Mesothelial cell of epicardium (in vitro differentiated cells): ENCODE data around the gene SEMA3A. TPM values are rescaled to one million over a fixed set of nuclear protein-coding genes. Genes with fewer than 3 reads are reported as not detected.

ENCODE experiments used
- DNase-seq, 2 experiments: peaks; one replicate each; pipeline ENCODE4 v3.0.0; 2021; ENCODE audit warnings: low spot score in 2 of 2; ENCODE audit not compliant: unreplicated experiment in 2 of 2
- H3K27ac Mint-ChIP-seq: 2 replicates; pipeline ENCODE4 v1.8.0; 2021; ENCODE audit warnings: mixed read lengths
- H3K27me3 Mint-ChIP-seq: 2 replicates; pipeline ENCODE4 v1.8.0; 2021; ENCODE audit warnings: low read depth, mixed read lengths
- H3K36me3 Mint-ChIP-seq: 2 replicates; pipeline ENCODE4 v1.8.0; 2021; ENCODE audit warnings: mixed read lengths
- H3K4me1 Mint-ChIP-seq: 2 replicates; pipeline ENCODE4 v1.8.0; 2021; ENCODE audit warnings: mixed read lengths
- H3K4me3 Mint-ChIP-seq: 2 replicates; pipeline ENCODE4 v1.8.0; 2021; ENCODE audit warnings: mild to moderate bottlenecking, moderate library complexity, mixed read lengths
- H3K9me3 Mint-ChIP-seq: 2 replicates; pipeline ENCODE4 v1.8.0; 2021; ENCODE audit warnings: mixed read lengths
- CTCF ChIP-seq: fragments of 200-600 bp; sonication (generic); IDR thresholded peaks from one replicate; pipeline ENCODE4 v1.5.0; 2021; ENCODE audit warnings: antibody characterized with exemption; ENCODE audit not compliant: unreplicated experiment
- total RNA-seq: library from RNA; stranded (reverse); gene quantifications from 3 replicates; pipeline ENCODE4 v1.2.1, GENCODE V29; 2021

The SEMA3A gene
- total RNA-seq, 1 donor from 2014 or later = 44.4 TPM

GRCh38 chr7:83985821-83986220 is 208.8 kb downstream of the SEMA3A start:
- H3K4me3 Mint-ChIP-seq = no peak overlapping the region
- peaks cover 9% of the 10 kb centered on the region for H3K4me1 Mint-ChIP-seq
- no peaks in the 10 kb centered on the region for H3K27me3 Mint-ChIP-seq
- TF ChIP-seq CTCF = no peak
- H3K9me3 Mint-ChIP-seq = peaks cover 5% of the 10 kb centered on the region
- no peak for DNase-seq
- peaks cover 16% of the 10 kb centered on the region for H3K36me3 Mint-ChIP-seq
- no peak overlapping the region for H3K27ac Mint-ChIP-seq

GRCh38 chr7:83984591-83984990 is 210.0 kb downstream of the SEMA3A start:
- no peak for TF ChIP-seq CTCF
- DNase-seq = no peak
- peaks cover 9% of the 10 kb centered on the region for H3K4me1 Mint-ChIP-seq
- H3K27ac Mint-ChIP-seq = no peak overlapping the region
- peaks cover 5% of the 10 kb centered on the region for H3K9me3 Mint-ChIP-seq
- H3K36me3 Mint-ChIP-seq = peaks cover 17% of the 10 kb centered on the region
- H3K4me3 Mint-ChIP-seq = no peak overlapping the region
- H3K27me3 Mint-ChIP-seq = no peaks in the 10 kb centered on the region

- H3K9me3 Mint-ChIP-seq = peaks cover 5% of the 10 kb centered on the region
- no peak for DNase-seq
- H3K27ac Mint-ChIP-seq = no peak overlapping the region
Observed at GRCh38 chr7:83984076-83984475, 210.5 kb downstream of the SEMA3A start.

GRCh38 chr7:83983606-83984005 is 211.0 kb downstream of the SEMA3A start:
- Mint-ChIP-seq H3K36me3 (peaks cover 17% of the 10 kb centered on the region), H3K9me3 (peaks cover 5% of the 10 kb centered on the region), H3K27ac (no peak overlapping the region), H3K4me3 (no peak overlapping the region), H3K27me3 (no peaks in the 10 kb centered on the region), H3K4me1 (peaks cover 9% of the 10 kb centered on the region)
- no peak for DNase-seq
- no peak for TF ChIP-seq CTCF

More at GRCh38 chr7:83984076-83984475, 210.5 kb downstream of the SEMA3A start:
- Mint-ChIP-seq H3K27me3 (no peaks in the 10 kb centered on the region), H3K4me3 (no peak overlapping the region), H3K36me3 (peaks cover 17% of the 10 kb centered on the region), H3K4me1 (peaks cover 9% of the 10 kb centered on the region)
- no peak for TF ChIP-seq CTCF

GRCh38 chr7:83976302-83976701 is 218.3 kb downstream of the SEMA3A start:
- peaks cover 10% of the 10 kb centered on the region for H3K36me3 Mint-ChIP-seq
- no peaks in the 10 kb centered on the region for H3K4me1 Mint-ChIP-seq
- no peak overlapping the region for H3K27ac Mint-ChIP-seq
- no peaks in the 10 kb centered on the region for H3K9me3 Mint-ChIP-seq
- no peak for DNase-seq
- H3K4me3 Mint-ChIP-seq = no peak overlapping the region
- H3K27me3 Mint-ChIP-seq = no peaks in the 10 kb centered on the region
- TF ChIP-seq CTCF = peak; percentile 79

GRCh38 chr7:83970081-83970480 is 224.5 kb downstream of the SEMA3A start:
- Mint-ChIP-seq H3K4me1 (peaks cover 7% of the 10 kb centered on the region), H3K4me3 (no peak overlapping the region), H3K27me3 (no peaks in the 10 kb centered on the region), H3K9me3 (no peaks in the 10 kb centered on the region), H3K36me3 (peaks cover 4% of the 10 kb centered on the region), H3K27ac (no peak overlapping the region)
- DNase-seq = no peak
- no peak for TF ChIP-seq CTCF
